Measurements from ENCODE around the gene LAMB1. TPM values are rescaled to one million over a fixed set of nuclear protein-coding genes. Genes with fewer than 3 reads are reported as not detected.

LAMB1 gene
- total and polyA plus RNA-seq, 3 donors from 2014 or later: 42.0 to 65.2 (median 43.1) TPM

GRCh38 chr7:107982042-107982840 is 20.7 kb downstream of the LAMB1 start:
- Histone ChIP-seq H3K9me3 (no peaks in the 10 kb centered on the region), H3K36me3 (ENCODE audit: low read depth, missing control alignments) (no peaks in the 10 kb centered on the region), H3K4me1 (no peaks in the 10 kb centered on the region), H3K4me3 (no peak overlapping the region), H3K27me3 (no peaks in the 10 kb centered on the region), H3K27ac (no peak overlapping the region)
- no peak for DNase-seq
- 74 to 80% methylated on average over 9 of the region's 9 CpGs for WGBS, 2 donors
- TF ChIP-seq, protein P1, sequence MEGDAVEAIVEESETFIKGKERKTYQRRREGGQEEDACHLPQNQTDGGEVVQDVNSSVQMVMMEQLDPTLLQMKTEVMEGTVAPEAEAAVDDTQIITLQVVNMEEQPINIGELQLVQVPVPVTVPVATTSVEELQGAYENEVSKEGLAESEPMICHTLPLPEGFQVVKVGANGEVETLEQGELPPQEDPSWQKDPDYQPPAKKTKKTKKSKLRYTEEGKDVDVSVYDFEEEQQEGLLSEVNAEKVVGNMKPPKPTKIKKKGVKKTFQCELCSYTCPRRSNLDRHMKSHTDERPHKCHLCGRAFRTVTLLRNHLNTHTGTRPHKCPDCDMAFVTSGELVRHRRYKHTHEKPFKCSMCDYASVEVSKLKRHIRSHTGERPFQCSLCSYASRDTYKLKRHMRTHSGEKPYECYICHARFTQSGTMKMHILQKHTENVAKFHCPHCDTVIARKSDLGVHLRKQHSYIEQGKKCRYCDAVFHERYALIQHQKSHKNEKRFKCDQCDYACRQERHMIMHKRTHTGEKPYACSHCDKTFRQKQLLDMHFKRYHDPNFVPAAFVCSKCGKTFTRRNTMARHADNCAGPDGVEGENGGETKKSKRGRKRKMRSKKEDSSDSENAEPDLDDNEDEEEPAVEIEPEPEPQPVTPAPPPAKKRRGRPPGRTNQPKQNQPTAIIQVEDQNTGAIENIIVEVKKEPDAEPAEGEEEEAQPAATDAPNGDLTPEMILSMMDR (IDR thresholded peaks at IDR 0.05): no peak
- TF ChIP-seq POLR2A (IDR thresholded peaks at IDR 0.05): no peak
- intact Hi-C loops (cut with DNase I; ENCODE audit: low total_unique reads): no loop called here

GRCh38 chr7:107981466-107981865 is 21.5 kb downstream of the LAMB1 start:
- no peak overlapping the region for H3K4me3 ChIP-seq
- intact Hi-C loops (cut with DNase I; ENCODE audit: low total_unique reads): no loop called here
- no peaks in the 10 kb centered on the region for H3K9me3 ChIP-seq
- H3K27ac ChIP-seq: no peak overlapping the region
- TF ChIP-seq, protein P1 (IDR thresholded peaks at IDR 0.05): no peak
- no peak for TF ChIP-seq POLR2A (IDR thresholded peaks at IDR 0.05)
- no peaks in the 10 kb centered on the region for H3K36me3 ChIP-seq (ENCODE audit: low read depth, missing control alignments)
- DNase-seq: no peak
- no peaks in the 10 kb centered on the region for H3K27me3 ChIP-seq
- H3K4me1 ChIP-seq: no peaks in the 10 kb centered on the region
- WGBS, 2 donors: 69 to 78% methylated on average over 4 of the region's 4 CpGs

GRCh38 chr7:107980671-107981190 is 22.2 kb downstream of the LAMB1 start:
- Histone ChIP-seq H3K27ac (no peak overlapping the region), H3K36me3 (ENCODE audit: low read depth, missing control alignments) (no peaks in the 10 kb centered on the region), H3K4me1 (no peaks in the 10 kb centered on the region), H3K4me3 (no peak overlapping the region), H3K9me3 (no peaks in the 10 kb centered on the region), H3K27me3 (no peaks in the 10 kb centered on the region)
- no peak for DNase-seq
- 91 to 96% methylated on average over 8 of the region's 8 CpGs for WGBS, 2 donors
- TF ChIP-seq POLR2A (IDR thresholded peaks at IDR 0.05): no peak
- TF ChIP-seq, protein P1 (IDR thresholded peaks at IDR 0.05): no peak
- intact Hi-C loops (cut with DNase I; ENCODE audit: low total_unique reads): no loop called here

DNA sequence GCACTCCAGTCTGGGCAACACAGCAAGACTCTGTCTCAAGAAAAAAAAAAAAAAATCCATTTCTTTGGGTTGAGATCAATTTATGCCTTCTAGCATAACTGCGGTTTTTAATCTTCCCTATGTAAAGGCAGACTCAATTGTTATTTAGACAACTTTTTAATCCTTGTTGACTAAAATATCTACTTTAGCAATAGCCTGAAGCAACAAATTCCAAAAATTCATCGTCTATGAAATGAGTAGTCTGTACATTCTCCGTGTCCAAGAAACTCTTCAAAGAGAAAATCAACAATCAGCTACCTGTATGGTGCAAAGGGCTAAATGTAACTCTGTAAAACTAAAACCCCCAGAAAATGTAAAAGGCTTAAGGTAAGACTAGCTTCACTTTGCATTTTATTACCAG is 22.8 kb downstream of the LAMB1 start:
- no peaks in the 10 kb centered on the region for H3K27me3 ChIP-seq
- no peaks in the 10 kb centered on the region for H3K36me3 ChIP-seq (ENCODE audit: low read depth, missing control alignments)
- 91 to 95% methylated on average over 3 of the region's 3 CpGs for WGBS, 2 donors
- H3K9me3 ChIP-seq: no peaks in the 10 kb centered on the region
- no peaks in the 10 kb centered on the region for H3K4me1 ChIP-seq
- TF ChIP-seq POLR2A (IDR thresholded peaks at IDR 0.05): no peak
- TF ChIP-seq, protein P1 (IDR thresholded peaks at IDR 0.05): no peak
- intact Hi-C loops (cut with DNase I; ENCODE audit: low total_unique reads): no loop called here
- no peak overlapping the region for H3K4me3 ChIP-seq
- H3K27ac ChIP-seq: no peak overlapping the region
- DNase-seq: no peak
